GM10266 (cell line): ENCODE data around the gene CDC14A.

Source experiments
- DNase-seq: peaks from one replicate; pipeline ENCODE4 v3.0.0; 2012; ENCODE audit errors: extremely low spot score
- CTCF ChIP-seq: IDR thresholded peaks from 2 replicates; pipeline ENCODE4 v1.5.1; 2012; ENCODE audit warnings: mild to moderate bottlenecking, low read depth; ENCODE audit not compliant: control insufficient read depth, insufficient read depth; ENCODE audit errors: missing control alignments

Gene CDC14A

GRCh38 chr1:100377590-100378361 is 25.5 kb downstream of the CDC14A start:
- no peak for TF ChIP-seq CTCF
- DNase-seq = peak; percentile 40

- no peak for DNase-seq
These were observed 26.6 kb downstream of the CDC14A start for GRCh38 chr1:100378956-100379355.

GRCh38 chr1:100380635-100381034 is 28.3 kb downstream of the CDC14A start:
- DNase-seq = no peak
- no peak for TF ChIP-seq CTCF

More at GRCh38 chr1:100378956-100379355, 26.6 kb downstream of the CDC14A start:
- TF ChIP-seq CTCF = no peak

GRCh38 chr1:100382657-100383056 is 30.4 kb downstream of the CDC14A start:
- TF ChIP-seq CTCF = no peak
- DNase-seq = no peak

- TF ChIP-seq CTCF = no peak
- no peak for DNase-seq
These were observed 31.6 kb downstream of the CDC14A start for GRCh38 chr1:100383743-100384405.

GRCh38 chr1:100387209-100387608 is 34.9 kb downstream of the CDC14A start:
- no peak for TF ChIP-seq CTCF
- no peak for DNase-seq
